Astrocyte (in vitro differentiated cells and primary cell): ENCODE measurements around the gene LMOD1.

Experiments
- EZH2 ChIP-seq: IDR thresholded peaks from 2 replicates; pipeline ENCODE4 v1.6.1; 2012; ENCODE audit warnings: mild to moderate bottlenecking, low read length, inconsistent platforms; ENCODE audit not compliant: insufficient read depth
- TF ChIP-seq, protein P1 (sequence below): IDR thresholded peaks from 2 replicates; pipeline ENCODE4 v1.5.1; 2011; ENCODE audit warnings: low read depth, mild to moderate bottlenecking, inconsistent platforms, low read length, moderate library complexity; ENCODE audit not compliant: insufficient read depth

DNA sequence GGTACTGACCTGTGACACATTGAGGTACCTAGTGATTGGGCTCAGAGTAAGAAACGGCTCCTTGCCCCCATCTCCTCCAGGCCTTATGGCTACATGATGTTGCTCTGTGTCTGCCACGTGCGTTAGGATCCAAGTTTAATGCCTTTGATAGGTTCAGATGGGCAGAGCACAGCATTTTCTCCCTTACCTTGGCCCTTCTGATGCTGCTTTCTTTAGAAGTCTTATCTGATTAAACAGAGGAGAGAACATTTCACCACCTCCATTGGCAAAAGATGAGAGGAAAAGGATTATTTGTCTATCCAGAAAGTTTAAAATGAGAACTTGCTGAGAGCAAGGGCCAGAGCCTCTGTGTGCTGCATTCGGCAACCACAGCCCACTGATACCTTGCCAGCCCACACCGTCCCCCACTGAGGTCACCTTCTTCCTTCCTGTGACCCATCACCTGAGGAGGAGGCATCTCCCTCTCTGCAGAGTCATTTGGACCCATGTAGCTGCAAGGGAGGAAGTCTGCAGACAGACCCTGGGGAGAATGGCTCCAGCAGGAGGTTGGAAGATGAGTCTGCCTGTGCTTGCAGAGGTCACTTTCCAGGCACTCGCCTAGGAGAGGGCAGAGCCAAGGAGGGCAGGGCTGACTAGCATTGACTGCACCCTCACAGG lies 41.0 kb downstream of the LMOD1 start:
- TF ChIP-seq, protein P1, sequence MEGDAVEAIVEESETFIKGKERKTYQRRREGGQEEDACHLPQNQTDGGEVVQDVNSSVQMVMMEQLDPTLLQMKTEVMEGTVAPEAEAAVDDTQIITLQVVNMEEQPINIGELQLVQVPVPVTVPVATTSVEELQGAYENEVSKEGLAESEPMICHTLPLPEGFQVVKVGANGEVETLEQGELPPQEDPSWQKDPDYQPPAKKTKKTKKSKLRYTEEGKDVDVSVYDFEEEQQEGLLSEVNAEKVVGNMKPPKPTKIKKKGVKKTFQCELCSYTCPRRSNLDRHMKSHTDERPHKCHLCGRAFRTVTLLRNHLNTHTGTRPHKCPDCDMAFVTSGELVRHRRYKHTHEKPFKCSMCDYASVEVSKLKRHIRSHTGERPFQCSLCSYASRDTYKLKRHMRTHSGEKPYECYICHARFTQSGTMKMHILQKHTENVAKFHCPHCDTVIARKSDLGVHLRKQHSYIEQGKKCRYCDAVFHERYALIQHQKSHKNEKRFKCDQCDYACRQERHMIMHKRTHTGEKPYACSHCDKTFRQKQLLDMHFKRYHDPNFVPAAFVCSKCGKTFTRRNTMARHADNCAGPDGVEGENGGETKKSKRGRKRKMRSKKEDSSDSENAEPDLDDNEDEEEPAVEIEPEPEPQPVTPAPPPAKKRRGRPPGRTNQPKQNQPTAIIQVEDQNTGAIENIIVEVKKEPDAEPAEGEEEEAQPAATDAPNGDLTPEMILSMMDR = no peak
- no peak for TF ChIP-seq EZH2
